HG02763 (cell line): ENCODE data around the gene HS1BP3.
A peak's percentile ranks its signal among the peaks of the same experiment; 100 is the strongest.

Experiments
- ATAC-seq: cut with Tn5 transposase; IDR thresholded peaks from one replicate; pipeline ENCODE4 v1.9.1; 2021; ENCODE audit warnings: mild to moderate bottlenecking, moderate library complexity; ENCODE audit not compliant: unreplicated experiment

The HS1BP3 gene

GRCh38 chr2:20648206-20648605, 2.7 kb downstream of the HS1BP3 start:
- no peak for ATAC-seq

DNA sequence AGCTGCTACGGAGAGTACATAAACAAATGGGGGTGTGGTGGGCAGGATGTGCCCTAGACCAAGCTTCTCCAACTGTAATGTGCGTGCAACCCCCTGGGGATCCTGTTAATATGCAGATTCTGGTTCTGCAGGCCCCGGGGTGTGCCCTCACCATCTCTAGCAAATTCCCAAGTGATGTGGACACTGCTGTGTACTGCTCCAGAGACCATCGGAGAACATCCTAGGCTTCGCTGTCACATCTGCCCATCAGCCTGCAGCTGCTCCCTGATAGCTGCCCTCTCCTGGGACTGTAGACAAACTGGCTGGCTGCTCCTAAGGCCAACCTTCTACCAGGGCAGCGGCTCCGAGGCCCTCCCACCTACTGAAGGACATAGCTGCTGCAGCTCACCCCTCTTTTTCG, 3.2 kb downstream of the HS1BP3 start:
- no peak for ATAC-seq

DNA sequence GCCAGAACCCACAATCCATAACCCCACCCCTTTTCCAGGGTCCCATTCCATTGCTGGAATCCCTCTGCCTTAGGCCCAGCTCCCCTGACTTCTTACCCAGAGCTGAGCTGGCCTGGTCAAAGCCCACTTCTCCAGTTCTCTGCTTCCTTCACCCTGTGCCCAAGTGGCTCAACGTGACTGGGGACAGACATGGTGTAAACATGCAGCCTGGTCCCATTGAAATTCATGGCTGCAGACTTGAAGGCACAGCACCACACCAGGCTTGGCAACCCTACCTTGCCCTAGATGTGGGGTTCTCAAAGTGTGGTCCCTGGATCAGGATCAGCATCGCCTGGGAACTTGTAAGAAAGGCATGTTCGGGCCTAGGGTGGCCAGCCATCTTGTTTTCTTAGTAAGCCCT, 3.7 kb downstream of the HS1BP3 start:
- no peak for ATAC-seq

DNA sequence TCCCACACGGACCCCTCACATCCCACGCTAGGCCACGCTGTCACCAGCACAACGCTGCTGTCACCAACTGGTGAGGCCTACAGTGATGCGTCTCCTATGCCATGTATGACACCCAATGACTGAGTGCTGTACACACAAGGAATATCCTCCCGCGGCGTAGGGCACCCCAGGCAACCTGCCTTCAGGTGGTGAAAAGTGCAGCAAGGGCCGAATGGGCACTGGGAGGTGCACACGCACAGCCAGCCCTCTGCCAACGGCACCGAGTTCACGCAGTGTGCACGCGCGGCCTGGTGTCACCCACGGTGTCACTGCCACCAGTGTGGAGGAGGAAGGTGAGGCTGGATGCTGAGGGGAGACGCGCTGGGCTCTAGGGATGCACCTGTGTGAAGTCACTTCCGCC, 4.5 kb downstream of the HS1BP3 start:
- no peak for ATAC-seq

DNA sequence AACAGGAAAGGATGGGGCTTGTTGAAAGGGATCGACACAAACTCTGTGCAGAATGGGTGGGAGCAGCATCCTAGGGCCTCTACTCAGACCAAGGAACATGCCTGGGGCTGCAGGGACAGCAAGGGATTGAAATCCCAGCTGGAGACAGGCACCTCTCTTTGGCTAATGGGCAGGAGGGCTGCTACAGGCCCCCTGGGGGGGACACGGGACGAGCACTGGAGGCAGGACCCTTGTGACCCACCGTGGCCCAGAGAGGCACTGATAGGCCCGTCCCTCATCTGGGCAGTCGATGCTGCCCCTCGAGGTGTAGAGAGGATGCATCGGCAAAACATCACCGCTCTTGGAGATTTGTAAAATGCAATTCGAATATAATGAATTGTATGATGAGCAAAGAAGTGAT, 5.1 kb downstream of the HS1BP3 start:
- ATAC-seq: no peak

GRCh38 chr2:20645301-20645701, 5.6 kb downstream of the HS1BP3 start:
- no peak for ATAC-seq

GRCh38 chr2:20643826-20644225, 7.1 kb downstream of the HS1BP3 start:
- no peak for ATAC-seq

GRCh38 chr2:20643060-20643459, 7.8 kb downstream of the HS1BP3 start:
- no peak for ATAC-seq

DNA sequence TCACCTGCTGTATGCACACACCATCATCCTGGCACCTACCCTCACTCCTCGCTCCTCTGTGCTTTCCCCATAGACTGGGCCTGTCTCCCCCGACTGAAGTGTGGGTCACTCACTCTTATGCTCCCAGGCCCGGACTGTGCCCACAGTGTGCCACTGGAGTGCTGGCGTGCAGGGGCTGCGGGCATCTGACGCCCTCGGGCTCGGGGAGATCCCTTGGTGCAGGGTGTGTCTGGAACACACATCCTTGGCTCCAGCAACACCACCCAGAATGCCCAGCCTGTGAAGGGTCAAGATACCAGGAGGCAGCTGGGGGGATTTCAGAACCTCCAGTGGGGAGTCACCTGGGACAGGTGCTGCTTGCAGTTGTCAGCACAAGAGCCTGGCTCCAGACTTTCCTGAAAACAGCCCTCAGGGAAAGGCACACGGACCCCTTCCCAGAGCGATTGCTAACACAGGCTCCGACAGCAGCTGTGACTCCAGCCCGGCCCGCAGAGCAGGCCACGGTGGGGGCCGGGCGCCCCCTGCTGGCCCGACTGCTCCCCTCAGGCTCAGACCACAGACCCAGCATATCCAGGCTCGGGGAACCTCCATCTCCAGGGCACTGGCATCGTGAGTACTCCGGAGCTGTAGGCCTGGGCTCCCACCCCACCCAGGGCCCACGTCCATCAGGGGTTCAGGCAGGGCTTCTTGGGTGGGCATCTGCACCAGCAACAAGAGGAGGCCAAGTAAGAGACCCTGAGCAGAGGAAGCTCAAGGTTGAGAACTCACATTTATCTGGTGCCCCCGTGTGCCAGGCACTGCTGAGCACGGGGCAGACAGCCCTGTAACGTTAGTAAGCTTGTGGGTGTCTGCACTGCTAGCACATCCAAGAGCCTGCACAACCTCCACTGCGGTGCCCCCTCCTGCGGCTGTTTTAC, 8.6 kb downstream of the HS1BP3 start:
- ATAC-seq: peak; percentile 88

- no peak for ATAC-seq
Observed at GRCh38 chr2:20641123-20641985, 9.5 kb downstream of the HS1BP3 start.

DNA sequence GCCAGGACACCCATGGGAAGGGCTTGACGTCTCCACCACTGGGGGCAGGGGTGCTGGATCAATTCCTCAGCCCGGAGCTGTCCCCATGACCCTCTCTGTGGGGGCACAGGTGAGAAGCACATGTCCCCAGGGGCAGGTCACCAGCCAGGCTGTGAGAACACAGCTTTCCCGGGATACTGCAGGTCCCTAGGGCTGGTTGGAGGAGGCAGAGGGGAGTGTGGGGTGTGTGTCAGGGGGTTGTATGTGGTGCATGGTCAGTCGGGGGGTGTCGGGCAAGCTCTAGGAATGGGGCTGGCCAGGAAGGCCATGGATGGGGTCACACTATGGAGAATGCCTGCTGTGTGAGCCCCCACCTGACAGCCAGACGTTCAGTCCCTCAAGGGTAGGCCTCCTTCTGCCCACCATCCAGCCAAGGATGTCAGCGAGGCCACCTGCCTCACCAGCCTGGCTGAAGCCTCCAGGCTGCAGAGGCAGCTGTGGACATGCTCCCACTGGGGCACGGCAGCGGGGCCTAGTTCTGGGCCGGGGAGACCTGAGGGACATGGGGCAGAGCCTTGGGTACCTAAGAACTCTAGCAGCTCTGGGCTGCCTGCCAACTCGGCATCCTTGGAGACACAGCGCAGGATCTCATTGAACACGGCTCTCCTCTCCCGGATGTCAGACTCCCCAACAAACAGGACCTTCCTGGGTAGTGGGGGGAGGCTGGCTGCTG, 10.3 kb downstream of the HS1BP3 start:
- no peak for ATAC-seq

DNA sequence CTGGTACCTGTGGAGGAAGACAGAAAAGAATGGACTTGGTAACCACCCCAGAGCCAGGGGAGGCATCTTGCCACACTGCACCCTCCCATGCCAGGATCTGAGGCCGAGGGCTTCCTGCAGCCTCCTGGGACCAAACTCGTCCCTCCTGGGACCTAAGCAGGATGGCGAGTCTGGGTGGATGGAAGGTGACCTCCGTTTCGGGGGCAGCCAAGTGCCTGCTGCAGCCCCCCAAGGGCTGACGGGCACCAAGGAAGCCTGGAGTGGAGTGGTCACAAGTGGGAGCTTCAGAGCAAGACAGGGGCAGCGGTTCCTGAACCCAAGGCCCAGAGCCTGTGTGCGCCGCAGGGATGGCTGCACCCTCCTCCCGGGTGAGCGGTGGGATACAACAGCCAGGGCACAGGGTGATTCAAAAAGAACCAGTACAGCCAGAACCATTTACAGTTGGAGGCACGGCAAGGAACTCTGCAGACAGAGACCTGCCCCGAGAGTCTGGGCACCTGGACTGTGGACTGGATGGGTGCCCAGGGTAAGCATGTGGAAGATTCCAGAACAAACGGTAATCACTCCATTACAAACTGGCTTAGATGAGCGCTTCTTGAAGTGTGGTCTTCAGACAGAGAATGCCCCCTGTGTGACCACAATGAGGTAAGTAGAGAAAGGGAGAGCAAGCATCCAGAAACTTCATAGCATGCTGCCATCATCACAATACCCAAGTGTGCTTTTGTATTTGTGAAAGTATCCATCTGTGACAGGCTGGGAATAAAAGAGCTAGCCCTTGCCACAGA, 12.1 kb downstream of the HS1BP3 start:
- ATAC-seq: no peak

GRCh38 chr2:20638014-20638413, 12.9 kb downstream of the HS1BP3 start:
- ATAC-seq: no peak

GRCh38 chr2:20637147-20637546, 13.8 kb downstream of the HS1BP3 start:
- no peak for ATAC-seq

GRCh38 chr2:20635675-20636584, 15.0 kb downstream of the HS1BP3 start:
- ATAC-seq: no peak

- no peak for ATAC-seq
Observed at GRCh38 chr2:20635113-20635510, 15.8 kb downstream of the HS1BP3 start.

- ATAC-seq: no peak
Observed at GRCh38 chr2:20634507-20635112, 16.3 kb downstream of the HS1BP3 start.

DNA sequence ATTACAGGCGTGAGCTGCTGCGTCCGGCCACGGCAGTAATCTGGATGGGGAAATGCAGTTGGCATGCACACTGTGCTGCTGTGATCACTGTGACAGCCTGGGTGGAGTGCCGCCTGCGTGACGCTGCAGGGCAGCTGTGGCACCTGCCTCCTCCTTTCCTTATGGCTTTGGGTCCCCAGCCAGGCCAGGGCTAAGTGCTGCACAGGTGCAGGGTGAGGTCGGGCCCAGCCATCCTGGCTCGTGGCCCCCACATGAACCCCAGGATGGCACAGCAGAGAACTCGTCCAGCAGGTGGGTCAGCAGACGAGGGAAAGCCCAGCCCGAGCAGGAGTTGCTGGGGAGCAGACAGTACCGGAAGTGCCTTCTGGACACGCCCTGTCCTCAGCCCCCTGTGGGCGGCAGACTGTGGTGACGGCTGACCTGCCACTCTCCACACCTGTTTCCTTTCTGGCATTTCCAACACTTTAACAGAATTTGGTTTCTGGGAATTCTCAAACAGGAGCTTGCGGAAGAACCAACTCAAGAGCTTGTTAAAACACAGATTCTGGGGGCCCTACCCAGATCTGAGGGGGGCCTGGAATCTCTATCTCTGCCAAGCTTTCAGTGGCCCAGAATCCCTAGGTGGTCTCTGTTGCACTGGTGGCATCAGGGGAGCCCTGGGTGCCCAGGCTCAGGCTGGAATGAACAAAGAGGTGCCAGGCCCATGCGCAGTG, 16.9 kb downstream of the HS1BP3 start:
- no peak for ATAC-seq
